Spleen (tissue), 11 donors: Measurements from ENCODE around the gene MIEN1. TPM values are rescaled to one million over a fixed set of nuclear protein-coding genes. Genes with fewer than 3 reads are reported as not detected.

Experiments
- DNase-seq: peaks from one replicate; pipeline ENCODE4 v3.0.0-alpha.2; 2020
- H3K27ac ChIP-seq, 8 donors: fragments of 200-600 bp; sonication (generic) in 7 of 8; 1 replicate in 4 of 8; 2 replicates in 4 of 8; pipeline versions ENCODE4 v1.5.0 to v1.8.0; 2016 to 2021; ENCODE audit warnings: inconsistent platforms in 4 of 8, mild to moderate bottlenecking in 4 of 8, moderate library complexity in 1 of 8
- H3K27me3 ChIP-seq, 7 donors: fragments of 200-600 bp; sonication (generic) in 6 of 7; replicated peaks in 1 of 7; 1 replicate in 4 of 7; 2 replicates in 3 of 7; pipeline versions ENCODE4 v1.5.0 to v1.8.0; 2016 to 2021; ENCODE audit warnings: inconsistent platforms in 3 of 7, mild to moderate bottlenecking in 1 of 7
- H3K36me3 ChIP-seq, 6 donors: fragments of 200-600 bp; sonication (generic) in 5 of 6; 1 replicate in 4 of 6; 2 replicates in 2 of 6; pipeline versions ENCODE4 v1.5.0 to v1.8.0; 2016 to 2021; ENCODE audit warnings: inconsistent platforms in 2 of 6
- H3K4me1 ChIP-seq, 6 donors: fragments of 200-600 bp; sonication (generic) in 5 of 6; 1 replicate in 3 of 6; 2 replicates in 3 of 6; pipeline versions ENCODE4 v1.5.0 to v1.8.0; 2016 to 2021; ENCODE audit warnings: inconsistent platforms in 3 of 6
- H3K4me3 ChIP-seq, 8 donors: fragments of 200-600 bp; sonication (generic) in 7 of 8; 1 replicate in 4 of 8; 2 replicates in 4 of 8; pipeline versions ENCODE4 v1.5.0 to v1.8.0; 2016 to 2021; ENCODE audit warnings: inconsistent platforms in 4 of 8, mild to moderate bottlenecking in 4 of 8, moderate library complexity in 2 of 8
- H3K9me3 ChIP-seq, 8 donors: fragments of 200-600 bp; sonication (generic) in 7 of 8; 1 replicate in 4 of 8; 2 replicates in 4 of 8; pipeline versions ENCODE4 v1.5.0 to v1.8.0; 2016 to 2021; ENCODE audit warnings: inconsistent platforms in 4 of 8
- POLR2A ChIP-seq, 3 donors: fragments of 450-650 bp; IDR thresholded peaks; one replicate each; pipeline ENCODE4 v1.5.1; 2017; ENCODE audit warnings: antibody characterized with exemption in 3 of 3, mild to moderate bottlenecking in 1 of 3
- POLR2AphosphoS5 ChIP-seq, 3 donors: sonication (generic); formaldehyde crosslinking; IDR thresholded peaks; one replicate each; pipeline ENCODE4 v1.5.1; 2017; ENCODE audit warnings: antibody characterized with exemption in 3 of 3
- WGBS, 5 donors: extraction: QIAGEN DNeasy Blood & Tissue Kit in 3 of 5; methylation state at CpG; one replicate each; pipeline versions ENCODE4 v1.1.5 to v1.1.7; 2013 to 2018; 5-methylcytosine and 5-hydroxymethylcytosine counted together
- intact Hi-C: fragments of 100-400 bp; cut with DNase I; formaldehyde crosslinking; loops from one replicate; pipeline ENCODE4 v1.15.0; 2023; ENCODE audit warnings: low total_unique reads
- polyA plus RNA-seq, 3 donors: library from polyadenylated mRNA; stranded (reverse); fragments of 200-250 nt; gene quantifications; one replicate each; pipeline ENCODE4 v1.2.1, GENCODE V29; 2013
- total RNA-seq, 7 donors: library from RNA; depleted of rRNA in 3 of 7; stranded (reverse); fragments of >200 nt in 3 of 7; fragmentation: NEBNext Ultra II Directional in 4 of 7; extraction: Animal tissue kit (Norgen Biotek cat#: 25700) in 4 of 7; gene quantifications; one replicate each; pipeline versions ENCODE4 v1.1.0 to v1.2.1, GENCODE V29; 2016 to 2021
- TF ChIP-seq, protein P1 (sequence below), 11 experiments: fragments of 200-600 bp in 7 of 11; fragments of 450-650 bp in 4 of 11; sonication (generic) in 4 of 11; IDR thresholded peaks in 8 of 11; conservative IDR thresholded peaks in 3 of 11; 1 replicate in 7 of 11; 2 replicates in 4 of 11; pipeline versions ENCODE4 v1.4.0 to v1.8.0; 2016 to 2021; ENCODE audit warnings: antibody characterized with exemption in 11 of 11, inconsistent platforms in 4 of 11, mild to moderate bottlenecking in 1 of 11
- donor health status: healthy with polysubstance abuse.
- donor health status: DM: no; HTN: no; CAD: no; lungs with moderate emphysema.
- donor health status: DM: no; HTN: no; CAD: no.
- donor health status: Bipolar disorder and iron deficiency.
- donor health status: healthy.
- donor health status: DM: no; HTN: no; CAD: no.
- donor health status: DM: yes; HTN: yes; CAD: no.

The MIEN1 gene
- total and polyA plus RNA-seq, 10 donors = 28.0 to 85.2 (median 51.5) TPM

DNA sequence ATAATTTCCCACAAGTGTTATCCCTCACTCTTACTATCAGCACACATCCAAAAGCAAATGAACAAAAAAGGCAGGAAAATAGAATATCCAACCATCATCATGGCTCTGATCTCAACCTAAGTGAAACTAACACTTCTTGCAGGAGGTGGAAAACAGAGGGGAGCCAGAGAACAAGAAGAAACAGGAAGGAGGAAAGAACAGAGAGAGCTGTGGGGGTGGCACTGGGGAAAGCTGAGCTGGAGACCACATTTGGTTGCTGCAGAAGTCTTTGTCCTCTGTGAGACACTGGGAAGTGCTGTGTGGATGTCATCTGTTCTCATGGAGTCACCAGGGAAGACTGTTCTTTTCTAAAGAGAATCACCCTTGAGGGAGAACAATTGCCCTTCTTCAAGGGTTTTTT is 42.1 kb upstream of the MIEN1 start:
- Histone ChIP-seq H3K9me3 (no peaks in the 10 kb centered on the region), H3K4me1 (peaks cover 30 to 100% (median 76%) of the 10 kb centered on the region in 6 donors), H3K27ac (peak overlapping the region; percentile 71 to 92 (median 83)), H3K27me3 (no peaks in the 10 kb centered on the region), H3K4me3 (peak overlapping the region in 5 of 8 donors; percentile 5 to 49 (median 15)), H3K36me3 (peaks cover 0 to 31% (median 0%) of the 10 kb centered on the region in 6 donors)
- intact Hi-C loops = no loop called here
- no peak for DNase-seq
- TF ChIP-seq POLR2AphosphoS5 (IDR thresholded peaks at IDR 0.05) (no peak), POLR2A (IDR thresholded peaks at IDR 0.05) (no peak)
- TF ChIP-seq, protein P1, sequence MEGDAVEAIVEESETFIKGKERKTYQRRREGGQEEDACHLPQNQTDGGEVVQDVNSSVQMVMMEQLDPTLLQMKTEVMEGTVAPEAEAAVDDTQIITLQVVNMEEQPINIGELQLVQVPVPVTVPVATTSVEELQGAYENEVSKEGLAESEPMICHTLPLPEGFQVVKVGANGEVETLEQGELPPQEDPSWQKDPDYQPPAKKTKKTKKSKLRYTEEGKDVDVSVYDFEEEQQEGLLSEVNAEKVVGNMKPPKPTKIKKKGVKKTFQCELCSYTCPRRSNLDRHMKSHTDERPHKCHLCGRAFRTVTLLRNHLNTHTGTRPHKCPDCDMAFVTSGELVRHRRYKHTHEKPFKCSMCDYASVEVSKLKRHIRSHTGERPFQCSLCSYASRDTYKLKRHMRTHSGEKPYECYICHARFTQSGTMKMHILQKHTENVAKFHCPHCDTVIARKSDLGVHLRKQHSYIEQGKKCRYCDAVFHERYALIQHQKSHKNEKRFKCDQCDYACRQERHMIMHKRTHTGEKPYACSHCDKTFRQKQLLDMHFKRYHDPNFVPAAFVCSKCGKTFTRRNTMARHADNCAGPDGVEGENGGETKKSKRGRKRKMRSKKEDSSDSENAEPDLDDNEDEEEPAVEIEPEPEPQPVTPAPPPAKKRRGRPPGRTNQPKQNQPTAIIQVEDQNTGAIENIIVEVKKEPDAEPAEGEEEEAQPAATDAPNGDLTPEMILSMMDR (IDR thresholded peaks at IDR 0.05 in 8 of 11, conservative IDR thresholded peaks at IDR 0.05 in 3 of 11) = no peak

DNA sequence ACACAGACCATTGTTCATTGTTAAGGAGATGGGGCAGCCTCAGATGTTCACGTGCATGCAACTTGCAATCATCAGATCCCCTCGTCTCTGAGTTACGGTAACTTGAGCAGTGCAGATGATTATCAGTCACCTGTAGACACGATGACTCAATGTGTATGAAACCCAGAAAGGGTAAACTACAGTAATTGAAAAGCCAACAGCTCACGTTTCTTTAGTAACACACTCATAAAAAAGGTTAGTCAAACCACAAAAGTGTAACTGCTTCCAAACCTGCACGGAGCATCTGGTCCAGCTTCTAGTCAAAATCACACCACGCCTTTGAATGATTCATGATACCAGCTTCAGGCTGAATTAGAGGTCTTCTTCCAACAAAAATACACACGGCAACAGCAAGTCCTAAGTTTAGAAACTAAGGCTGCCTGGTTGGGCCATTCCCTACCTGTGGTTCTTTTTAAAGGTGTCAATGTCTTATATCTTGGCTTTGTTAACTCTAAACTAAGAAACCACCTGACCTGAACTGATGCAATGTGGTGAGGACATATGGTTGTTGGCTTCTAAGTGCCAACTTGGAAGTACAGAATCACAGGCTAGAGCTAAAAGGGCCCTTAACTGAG is 39.7 kb upstream of the MIEN1 start:
- TF ChIP-seq POLR2AphosphoS5 (IDR thresholded peaks at IDR 0.05) (peak in 1 of 3 donors; percentile 44), POLR2A (IDR thresholded peaks at IDR 0.05) (no peak)
- Histone ChIP-seq H3K36me3 (peaks cover 0 to 52% (median 12%) of the 10 kb centered on the region in 6 donors), H3K9me3 (no peaks in the 10 kb centered on the region), H3K4me3 (peak overlapping the region in 1 of 8 donors; percentile 46), H3K4me1 (peaks cover 34 to 100% (median 97%) of the 10 kb centered on the region in 6 donors), H3K27ac (peak overlapping the region; percentile 2 to 92 (median 83)), H3K27me3 (no peaks in the 10 kb centered on the region)
- no peak for DNase-seq
- intact Hi-C loops = no loop called here
- 48 to 64% (median 57%) methylated on average over 8 of the region's 8 CpGs for WGBS, 5 donors

DNA sequence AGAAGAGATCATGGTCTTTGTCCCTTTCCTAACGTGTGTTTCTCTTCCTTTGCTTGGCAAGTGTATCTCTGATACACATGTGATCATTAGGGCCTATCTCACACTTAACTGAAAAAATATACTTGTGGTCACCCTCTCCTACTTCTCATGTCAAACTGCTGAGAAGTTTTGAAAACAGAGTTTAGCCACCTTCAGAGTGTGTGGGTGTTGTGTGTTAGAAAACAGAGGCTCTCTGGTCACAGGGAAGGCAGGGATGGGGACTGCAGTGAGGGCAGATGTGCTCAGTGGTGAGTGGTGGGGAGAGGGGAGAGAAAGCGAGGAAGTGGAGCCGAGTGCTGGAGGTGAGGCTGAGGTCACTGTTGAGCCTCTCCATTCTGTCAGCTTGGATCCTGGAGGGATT is 36.8 kb upstream of the MIEN1 start:
- H3K4me1 ChIP-seq = peaks cover 33 to 100% (median 77%) of the 10 kb centered on the region in 6 donors
- peak overlapping the region in 1 of 8 donors; percentile 22 for H3K4me3 ChIP-seq
- no peaks in the 10 kb centered on the region for H3K27me3 ChIP-seq
- peaks cover 0 to 70% (median 28%) of the 10 kb centered on the region in 6 donors for H3K36me3 ChIP-seq
- 31 to 50% (median 49%) methylated on average over 3 of the region's 3 CpGs for WGBS, 5 donors
- peak overlapping the region in 6 of 8 donors; percentile 7 to 92 (median 86) for H3K27ac ChIP-seq
- intact Hi-C loops = no loop called here
- TF ChIP-seq, protein P1 (IDR thresholded peaks at IDR 0.05 in 8 of 11, conservative IDR thresholded peaks at IDR 0.05 in 3 of 11) = no peak
- TF ChIP-seq POLR2AphosphoS5 (IDR thresholded peaks at IDR 0.05) (peak in 1 of 3 donors; percentile 57), POLR2A (IDR thresholded peaks at IDR 0.05) (no peak)
- H3K9me3 ChIP-seq = no peaks in the 10 kb centered on the region
- no peak for DNase-seq

DNA sequence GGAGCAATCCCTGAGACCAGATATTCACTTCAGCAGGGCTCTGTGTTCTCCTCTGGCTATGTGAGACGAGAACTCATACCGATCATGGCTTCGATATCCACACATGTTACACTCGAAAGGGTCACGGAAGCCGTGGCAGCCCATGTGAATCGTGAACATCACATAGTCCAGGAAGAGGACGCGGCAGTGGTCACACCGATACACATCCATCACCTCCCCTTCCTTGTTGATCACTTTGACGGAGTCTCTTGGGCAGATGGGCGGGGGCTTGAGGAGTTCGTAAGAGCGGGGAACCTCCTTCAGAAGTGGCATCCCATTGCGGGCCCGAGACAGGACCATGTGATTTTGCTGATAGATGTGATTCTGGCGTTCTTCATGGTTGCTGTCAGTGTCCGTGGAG is 35.4 kb upstream of the MIEN1 start:
- no peak for DNase-seq
- Histone ChIP-seq H3K36me3 (peaks cover 0 to 84% (median 30%) of the 10 kb centered on the region in 6 donors), H3K9me3 (no peaks in the 10 kb centered on the region), H3K27me3 (no peaks in the 10 kb centered on the region), H3K27ac (peak overlapping the region in 3 of 8 donors; percentile 22 to 92 (median 88)), H3K4me3 (peak overlapping the region in 1 of 8 donors; percentile 22), H3K4me1 (peaks cover 19 to 100% (median 63%) of the 10 kb centered on the region in 6 donors)
- intact Hi-C loops = no loop called here
- TF ChIP-seq, protein P1 (IDR thresholded peaks at IDR 0.05 in 8 of 11, conservative IDR thresholded peaks at IDR 0.05 in 3 of 11) = no peak
- TF ChIP-seq POLR2AphosphoS5 (IDR thresholded peaks at IDR 0.05) = peak in 2 of 3 donors; percentile 34 to 60
- 87 to 92% (median 90%) methylated on average over 18 of the region's 18 CpGs for whole genome bisulfite sequencing, 5 donors
